SW 1271 (cell line): ENCODE results near the gene AGBL4.
"Not testable (repeated sequence)": the region's sequence is repeated elsewhere in the genome, so short reads cannot be mapped to it uniquely, and the experiment has no call there.

Source experiments
- DNase-seq, 2 experiments: peaks; one replicate each; lab custom pipeline; 2025; lab: John Stamatoyannopoulos, UW

The AGBL4 gene

DNA sequence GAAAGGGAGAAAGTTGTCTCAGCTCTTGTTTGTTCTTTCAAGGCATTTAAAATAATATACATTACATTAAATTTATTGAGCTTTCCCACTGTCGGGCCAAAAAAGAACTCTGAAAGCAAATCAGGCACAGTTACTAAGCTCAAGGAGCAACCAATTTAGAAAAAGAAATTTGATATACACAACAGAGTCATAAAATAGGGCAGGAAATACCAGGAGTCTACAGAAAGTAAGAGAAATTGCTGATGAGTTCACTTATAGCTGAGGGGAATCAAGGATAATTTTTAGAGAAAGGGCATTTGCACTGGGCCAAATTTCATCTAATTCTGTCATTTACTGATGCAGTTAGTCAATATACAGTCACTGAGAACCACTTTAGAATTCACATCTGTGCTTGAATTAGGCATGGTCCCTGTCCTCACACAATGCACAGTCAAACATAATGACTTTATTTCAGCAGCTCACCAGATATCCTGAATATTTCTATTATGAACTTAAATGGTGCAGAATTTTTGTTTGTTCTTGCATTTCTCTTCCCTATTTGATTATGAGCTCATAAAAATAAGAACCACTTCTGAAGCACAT, 997.4 kb downstream of the AGBL4 start:
- no peak for DNase-seq

DNA sequence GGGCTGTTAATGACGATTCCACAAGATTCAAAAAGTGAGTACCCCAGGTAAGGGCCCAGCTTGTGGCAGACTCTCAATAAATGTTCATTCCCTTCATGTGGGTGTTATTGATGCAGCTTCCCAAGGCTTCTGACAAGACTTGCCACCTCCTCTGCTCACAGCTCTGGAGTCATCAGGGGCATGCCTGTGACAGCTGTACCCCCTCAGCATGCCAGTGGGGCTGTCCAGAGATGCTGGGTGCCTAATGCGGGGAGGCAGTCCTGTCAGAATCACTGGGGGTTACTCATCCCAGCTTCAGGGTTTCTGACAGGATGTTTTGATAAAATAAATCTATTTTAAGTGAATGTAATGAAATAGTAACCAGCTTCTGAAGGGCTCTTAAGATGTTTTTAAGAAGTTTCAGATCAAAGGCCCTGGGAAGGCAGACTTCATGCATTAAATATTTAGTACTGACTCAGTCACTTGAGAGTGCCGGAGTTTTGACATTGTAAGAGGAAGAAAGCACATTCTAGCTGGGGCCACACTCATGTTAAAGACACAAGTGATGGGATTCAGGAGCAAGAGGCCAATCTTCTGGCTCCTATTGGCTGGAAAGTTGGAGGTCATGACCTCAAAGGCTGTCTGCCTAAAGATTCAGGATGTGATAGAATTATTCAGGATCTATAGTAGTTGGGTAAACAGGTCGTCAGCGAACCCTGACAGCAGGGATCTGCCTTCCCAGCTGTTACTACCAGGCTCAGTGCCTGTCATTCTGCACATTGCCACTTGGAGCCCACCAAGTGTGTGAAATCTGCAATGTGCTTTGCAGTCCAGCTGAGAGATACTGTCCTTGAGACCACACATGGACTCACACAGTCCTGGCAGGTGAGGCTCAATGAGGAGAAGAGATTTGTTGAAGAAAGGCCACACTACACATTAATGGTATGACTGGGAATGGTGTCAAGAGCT, 1007.5 kb downstream of the AGBL4 start:
- no peak for DNase-seq

DNA sequence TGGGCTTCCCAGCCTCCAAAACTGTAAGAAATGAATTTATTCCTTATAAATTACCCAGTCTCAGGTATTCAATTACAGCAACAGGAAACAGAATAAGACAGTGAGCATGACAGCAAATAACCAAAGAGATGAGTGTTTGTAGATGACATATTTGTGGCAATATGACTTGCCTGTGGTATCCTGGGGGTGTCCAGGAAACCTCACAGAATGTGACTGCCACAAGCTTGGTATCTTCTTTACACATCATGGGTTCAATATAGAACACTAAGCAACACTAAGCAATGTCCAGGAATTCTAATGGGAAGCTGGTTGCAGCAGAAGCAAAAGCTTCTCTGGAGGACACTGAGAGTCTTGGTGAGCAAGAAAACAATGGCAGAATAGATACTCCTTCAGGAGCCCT, 1010.7 kb downstream of the AGBL4 start:
- no peak for DNase-seq

DNA sequence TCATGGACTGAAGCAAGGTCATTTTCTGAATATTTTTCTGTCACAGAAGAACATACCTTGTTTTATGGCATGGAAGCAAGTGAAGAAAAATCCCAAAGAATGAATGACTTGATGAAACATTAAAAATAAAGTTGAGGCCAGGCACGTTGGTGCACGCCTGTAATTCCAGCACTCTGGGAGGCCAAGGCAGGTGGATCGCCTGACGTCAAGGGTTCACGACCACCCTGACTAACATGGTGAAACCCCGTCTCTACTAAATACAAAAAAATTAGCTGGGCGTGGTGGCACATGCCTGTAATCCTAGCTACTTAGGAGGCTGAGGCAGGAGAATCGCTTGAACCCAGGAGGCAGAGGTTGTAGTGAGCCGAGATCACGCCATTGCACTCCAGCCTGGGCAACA, 1020.8 kb downstream of the AGBL4 start:
- not testable (repeated sequence) for DNase-seq

DNA sequence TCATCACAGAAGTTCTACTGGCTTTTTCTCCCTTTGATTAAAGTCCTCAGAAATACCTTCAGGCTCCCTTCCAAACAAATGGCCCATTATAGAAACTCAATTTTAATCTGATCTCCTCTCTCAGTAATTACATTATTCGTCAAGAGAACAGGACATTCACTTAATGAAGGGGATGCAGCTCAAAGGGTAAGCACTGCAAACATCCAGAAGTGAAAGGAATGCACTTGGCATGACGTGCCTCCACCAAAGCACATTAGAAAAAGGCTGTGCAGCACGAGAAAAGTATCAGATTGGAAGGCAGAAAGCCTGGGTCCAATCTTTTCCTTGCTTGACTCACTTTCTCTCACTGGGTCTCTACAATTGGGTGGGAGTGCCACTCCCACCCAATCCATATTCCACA, 1024.4 kb downstream of the AGBL4 start:
- no peak for DNase-seq

DNA sequence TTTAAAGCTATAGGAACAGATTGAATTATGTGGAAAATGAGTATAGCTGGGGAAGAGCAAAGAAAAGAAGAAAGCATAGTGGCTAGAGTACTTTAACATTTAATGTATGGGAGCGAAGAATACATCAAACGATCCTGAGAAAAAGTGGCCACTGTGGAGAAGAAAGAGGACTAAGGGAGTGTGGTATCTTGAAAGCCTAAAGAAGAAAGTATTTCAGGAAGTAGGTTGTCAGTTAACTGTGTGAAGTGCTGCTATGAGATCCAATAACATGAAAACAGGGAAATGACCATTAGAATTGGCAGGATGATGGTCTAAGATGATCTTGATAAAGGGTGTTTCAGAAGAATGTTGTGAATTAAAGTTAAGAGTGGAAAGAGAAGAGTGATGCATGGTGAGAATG, 1027.4 kb downstream of the AGBL4 start:
- no peak for DNase-seq

DNA sequence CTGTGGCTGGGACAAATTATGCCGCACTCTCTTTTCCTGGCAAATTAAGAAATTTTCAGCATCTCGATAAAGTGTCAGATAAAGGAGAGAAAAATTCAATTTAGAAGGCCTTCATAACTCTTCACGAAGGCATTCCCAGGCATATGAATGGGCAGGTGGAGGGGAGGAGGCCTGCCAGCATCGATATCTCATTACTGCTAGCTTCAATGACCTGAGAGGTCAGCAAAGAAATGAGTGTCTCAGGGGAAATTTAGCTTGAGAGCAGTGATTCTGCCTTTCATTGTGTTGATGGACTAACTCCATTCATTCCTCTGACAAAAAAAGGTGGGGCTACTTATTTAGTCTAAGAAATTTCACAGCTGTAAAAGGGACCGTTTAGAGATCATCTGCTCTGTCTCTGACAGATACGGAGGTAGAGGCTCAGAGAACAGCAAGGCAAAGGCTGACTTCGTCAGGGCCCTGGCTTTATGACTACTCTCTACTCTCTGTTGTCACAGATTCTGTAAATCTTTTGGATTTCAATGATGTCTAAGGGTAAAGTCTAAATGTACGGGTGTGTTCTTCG, 1035.0 kb downstream of the AGBL4 start:
- DNase-seq, result no peak

DNA sequence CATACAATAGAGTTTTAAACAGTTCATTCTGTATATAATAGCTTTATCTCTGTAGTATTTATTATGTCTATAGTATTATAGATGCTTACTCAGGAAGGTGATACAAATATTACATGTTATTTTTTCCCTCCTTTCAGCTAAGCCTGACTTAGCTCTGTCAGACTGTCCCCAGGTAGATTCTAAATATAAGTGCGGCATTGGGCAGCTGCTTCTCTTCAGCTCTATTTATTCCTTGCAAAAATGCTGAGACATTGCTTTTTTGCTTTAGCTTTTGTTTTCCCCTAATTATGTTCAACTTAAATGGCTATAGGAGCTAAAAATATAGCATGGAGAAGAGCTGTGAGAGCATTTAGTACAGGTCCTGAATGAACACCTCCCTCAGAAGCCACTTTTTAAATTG, 1043.8 kb downstream of the AGBL4 start:
- DNase-seq, result no peak

DNA sequence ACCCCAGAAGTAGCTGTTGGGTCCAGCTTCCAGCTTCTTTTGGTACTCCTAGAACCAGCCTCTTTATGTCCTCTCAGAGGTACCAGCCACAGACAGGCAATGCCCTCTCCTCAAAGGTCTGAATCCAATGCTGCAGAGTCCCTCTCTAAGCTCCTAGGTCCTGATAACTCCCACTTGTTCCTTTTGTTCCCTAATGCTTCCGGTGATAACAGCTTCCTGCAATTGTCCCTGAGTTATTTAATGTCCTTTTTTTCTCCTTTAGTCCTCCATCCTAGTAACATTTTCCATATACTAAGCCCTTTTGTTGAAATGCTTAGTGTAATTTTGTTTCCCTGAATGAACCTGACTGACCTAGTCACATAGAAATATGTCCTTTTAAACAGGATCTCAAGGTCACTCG, 1045.3 kb downstream of the AGBL4 start:
- DNase-seq, result no peak

DNA sequence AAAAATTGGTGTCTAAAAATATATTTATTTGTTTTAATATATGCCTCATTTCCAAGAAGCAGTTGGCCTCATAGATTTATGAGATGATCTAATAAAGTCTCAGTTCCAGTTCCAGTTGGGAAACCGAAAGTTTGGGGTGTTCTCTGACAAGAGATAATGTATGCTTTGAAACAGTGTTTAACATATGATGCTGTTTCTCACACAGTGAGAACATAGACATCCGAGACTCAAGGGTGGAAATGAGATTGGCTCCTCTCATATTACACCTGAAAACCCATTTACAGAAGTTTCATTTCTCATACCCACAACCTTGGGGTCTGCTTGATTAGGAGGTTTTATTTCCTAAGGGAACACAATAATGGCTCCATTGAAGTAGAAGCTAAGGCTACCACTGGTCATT, 1046.5 kb downstream of the AGBL4 start:
- DNase-seq, result no peak

DNA sequence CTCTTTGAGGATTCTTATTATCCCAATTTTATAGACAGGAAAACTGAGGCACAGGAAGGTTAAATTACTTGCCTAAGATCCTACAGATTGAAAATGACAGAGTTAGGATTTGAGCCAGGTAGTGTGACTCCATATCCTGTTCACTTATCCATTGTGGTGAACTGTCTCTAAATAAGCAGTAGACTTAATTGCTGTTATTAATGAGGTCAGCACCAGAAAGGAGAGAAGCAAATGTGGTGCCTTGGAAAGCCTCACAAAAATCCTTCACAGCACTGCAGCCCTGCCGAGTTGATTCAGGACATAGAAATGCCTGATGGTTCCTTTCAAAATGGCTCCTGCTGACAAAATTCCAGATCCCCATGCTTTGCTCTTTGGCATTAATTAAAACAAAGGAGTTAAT, 1053.8 kb downstream of the AGBL4 start:
- no peak for DNase-seq

DNA sequence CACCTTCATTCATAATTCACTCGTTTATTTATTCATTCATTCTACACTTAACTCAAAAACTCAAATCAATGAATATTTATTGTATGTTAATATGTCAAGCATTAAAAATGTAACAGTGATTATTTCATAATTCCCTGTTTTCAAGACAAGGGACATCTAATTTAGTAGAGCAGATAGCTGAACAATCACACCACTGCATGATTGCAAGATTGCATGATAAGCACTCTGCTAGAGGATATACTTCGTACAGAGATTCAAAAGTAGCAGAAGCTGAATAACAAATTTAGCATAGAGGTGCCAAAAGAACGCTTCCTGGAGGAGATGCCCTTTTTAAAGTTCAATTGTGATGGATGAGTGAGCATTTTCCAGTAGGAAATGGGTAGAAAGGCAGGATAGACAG, 1056.4 kb downstream of the AGBL4 start:
- no peak for DNase-seq

DNA sequence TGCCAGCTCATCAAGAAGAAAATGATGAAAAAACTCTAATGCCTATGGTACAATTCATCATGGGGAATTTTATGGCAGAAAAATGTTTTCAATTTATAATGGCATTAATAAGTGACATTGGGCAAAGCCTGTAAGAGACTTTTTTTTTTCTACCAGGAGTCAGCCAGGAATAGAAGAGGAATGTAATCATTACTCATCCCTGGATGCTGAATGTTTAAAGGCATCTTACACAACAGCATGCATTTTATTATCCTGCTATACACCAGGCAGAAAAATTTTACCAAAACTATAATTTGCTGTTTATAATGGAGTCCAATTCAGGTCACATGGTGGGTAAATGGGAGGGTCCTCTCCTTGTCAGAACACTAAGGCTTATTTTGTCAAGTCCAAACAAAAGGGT, 1057.2 kb downstream of the AGBL4 start:
- no peak for DNase-seq

DNA sequence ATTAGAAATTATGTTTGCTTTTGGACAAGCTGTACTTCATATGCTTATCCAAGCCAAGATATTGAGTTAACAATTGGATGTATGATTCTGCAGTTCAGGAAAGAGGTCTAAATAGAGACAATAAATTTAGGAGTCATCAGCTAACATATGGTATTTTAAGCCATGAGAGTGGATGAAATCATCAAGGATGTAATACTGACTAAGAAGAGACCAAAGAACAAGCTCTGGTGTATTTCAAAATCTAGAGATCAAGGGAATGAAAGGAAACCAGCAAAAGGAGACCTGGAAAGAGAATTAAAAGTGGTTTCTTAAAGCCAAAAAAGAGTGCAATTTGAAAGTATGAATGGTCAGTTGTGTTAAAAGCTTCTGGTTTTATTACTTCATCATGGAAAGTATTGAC, 1063.4 kb downstream of the AGBL4 start:
- DNase-seq, result no peak

DNA sequence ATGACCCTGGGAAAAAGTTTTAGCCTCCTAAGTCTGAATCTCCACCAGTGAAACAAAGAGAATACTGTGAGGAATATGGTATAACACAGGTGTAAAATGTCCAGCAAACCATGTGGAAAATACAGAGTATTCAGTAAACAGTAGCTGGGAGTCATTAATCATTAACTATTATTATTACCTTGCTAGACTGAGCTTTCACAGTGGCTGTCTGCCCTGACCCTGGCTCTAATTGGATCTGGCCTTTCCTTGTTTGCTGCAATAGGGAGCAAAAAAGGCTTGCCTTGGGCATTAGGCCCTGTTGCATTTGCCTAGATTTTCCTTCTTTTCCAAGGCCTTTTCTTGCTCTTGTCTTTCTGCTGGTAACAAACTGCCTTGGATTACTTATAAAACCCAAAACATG, 1068.0 kb downstream of the AGBL4 start:
- DNase-seq, result no peak

DNA sequence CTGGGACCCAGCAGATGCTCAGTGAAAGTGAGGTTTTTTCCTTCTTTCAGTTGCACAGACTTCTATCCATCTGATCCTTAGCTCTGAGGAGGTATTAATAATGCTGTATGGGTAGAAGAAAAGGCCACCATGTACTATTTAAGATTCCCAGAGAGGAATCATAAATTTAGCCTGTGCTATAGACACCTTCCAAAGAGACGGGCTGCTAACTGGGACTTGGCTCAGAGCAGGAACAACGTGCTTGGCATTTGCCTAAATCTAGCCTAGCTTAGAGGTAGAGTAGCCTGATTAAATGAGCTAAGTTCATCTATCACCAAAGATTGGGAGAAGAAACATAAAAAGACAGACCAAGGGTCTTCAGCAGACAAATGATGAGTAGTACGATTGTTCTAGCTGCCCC, 1070.1 kb downstream of the AGBL4 start:
- DNase-seq, result no peak

DNA sequence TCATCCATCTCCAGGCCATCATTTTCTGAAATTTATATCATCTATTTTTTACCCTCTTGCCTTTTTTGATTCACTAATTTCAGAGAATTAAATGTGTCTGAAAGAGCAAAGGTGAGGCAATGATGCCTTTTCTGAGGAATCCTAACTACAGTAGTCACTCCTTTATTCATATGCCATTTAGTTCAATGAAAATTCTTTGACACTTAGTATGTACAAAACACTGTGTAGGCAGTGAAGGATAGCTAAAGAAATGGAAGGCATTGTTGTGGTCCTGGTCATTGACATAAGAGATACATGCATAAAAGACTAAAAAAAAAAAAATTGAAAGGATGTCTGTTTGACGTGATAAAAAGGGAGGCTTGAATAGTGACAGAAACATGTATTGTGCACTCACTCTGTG, 1075.2 kb downstream of the AGBL4 start:
- DNase-seq, result no peak

DNA sequence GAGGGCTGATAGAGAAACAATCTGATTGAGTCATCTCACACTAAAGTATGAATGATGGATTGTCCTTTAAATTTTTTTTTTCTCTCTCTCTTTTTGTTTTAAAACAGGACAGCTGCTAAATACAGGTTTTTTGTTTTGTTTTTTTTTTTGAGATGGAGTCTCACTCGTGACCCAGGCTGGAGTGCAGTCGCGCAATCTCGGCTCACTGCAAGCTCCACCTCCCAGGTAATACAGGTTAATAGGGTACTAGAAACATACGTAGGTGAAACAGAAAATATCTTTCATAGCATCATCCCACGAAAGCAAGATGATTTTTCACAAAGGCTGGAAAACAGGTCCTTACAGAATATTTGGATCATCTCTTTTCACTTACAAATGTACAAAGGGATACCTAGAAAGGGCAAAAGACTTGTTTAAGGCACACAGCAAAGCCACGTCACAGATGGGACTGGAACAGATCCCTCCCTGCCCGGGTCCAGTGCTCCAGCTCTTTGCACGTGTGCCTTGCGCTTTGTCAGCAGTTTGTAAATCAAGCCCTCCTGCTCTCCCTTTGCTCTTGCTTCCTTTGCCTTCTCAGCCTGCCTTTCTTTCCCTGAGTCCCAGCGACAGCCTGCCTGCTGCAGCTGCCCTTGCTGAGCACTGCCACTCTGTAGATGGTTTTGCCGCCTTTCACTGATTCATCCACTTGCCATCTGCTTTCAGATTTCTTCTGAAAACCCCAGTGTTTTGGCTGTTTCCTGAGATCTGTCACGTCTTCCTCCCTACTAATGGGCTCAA, 1075.8 kb downstream of the AGBL4 start:
- no peak for DNase-seq

DNA sequence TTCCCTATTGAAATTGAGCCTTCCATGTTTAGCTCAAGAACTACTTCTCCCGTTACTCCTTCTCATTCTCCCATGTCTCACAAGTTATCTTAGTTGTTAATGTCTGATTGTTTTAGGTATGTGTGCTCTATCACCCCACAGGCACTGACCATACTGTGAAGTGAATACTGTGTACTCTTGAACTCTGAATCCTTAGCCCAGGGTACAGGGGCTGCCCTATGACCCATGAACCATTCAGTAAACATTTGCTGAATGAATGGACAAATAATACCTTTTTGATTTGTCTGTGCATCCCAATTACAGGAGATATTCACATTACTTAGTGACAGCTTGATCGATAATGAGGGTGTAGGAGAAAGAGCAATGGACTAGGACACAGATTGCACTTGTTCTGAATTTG, 1077.7 kb downstream of the AGBL4 start:
- DNase-seq, result no peak

DNA sequence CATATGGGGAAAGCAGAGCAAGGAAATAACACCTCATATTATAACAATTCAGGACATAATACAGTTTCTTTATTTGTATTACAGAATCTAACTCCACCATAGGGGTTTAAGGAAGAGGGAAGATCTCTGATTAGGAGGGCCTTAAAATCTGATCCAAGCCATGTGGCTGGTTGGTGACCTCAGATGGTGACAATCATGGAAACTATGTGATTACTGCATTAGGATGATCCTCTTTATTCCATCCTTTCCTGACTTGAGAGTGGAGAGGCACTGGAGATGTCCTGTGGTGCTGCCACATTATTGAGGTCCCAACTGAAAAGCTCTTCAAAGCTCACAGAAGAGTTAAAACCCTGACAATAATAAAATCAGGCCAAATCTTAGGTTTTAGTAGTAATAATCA, 1078.9 kb downstream of the AGBL4 start:
- no peak for DNase-seq

DNA sequence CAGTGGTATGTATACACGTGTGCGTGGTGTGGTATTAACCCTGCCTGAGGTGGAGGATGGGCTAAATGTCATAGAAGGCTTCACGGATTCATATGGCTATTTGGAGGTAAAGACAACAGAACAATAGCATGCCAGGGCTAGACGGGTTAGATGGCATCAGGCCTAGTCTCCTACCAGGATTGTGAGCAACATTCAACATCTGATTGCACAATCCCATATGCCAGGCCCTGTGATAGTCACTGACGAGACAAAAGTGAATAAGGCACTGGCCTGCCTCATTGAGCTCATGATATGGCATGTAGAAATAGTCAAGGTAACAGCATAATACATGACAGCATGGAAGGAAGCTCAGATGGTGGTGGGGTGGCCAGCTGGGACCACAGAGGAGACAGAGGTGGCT, 1079.9 kb downstream of the AGBL4 start:
- no peak for DNase-seq

DNA sequence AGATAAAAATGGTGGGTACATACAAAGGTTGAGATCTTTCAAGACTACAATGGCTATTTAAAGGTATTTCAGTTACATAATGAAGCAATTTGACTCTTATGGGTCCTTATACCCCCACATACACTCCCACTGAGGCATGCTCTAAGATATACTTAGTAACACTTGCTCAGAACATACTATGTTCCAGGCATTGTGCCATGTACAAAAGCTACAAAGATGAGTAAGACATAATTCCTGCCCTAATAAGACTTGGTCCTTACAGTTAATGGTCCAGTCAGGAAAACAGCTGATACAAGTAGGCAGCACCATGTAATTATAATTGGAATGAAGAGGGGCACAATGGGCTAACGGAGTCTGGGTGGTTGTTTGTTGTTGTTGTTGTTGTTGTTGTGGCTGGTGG, 1080.4 kb downstream of the AGBL4 start:
- DNase-seq, result no peak
